Measurements from ENCODE around the gene PSAT1. TPM values are rescaled to one million over a fixed set of nuclear protein-coding genes. Genes with fewer than 3 reads are reported as not detected.

Gene PSAT1
- total RNA-seq, 1 experiment from 2014 or later, result 226 TPM

- no peaks in the 10 kb centered on the region for H3K9me2 ChIP-seq (ENCODE audit: insufficient read depth)
- BruUV-seq (replicated peaks), result no TSS peak
- H3K27ac ChIP-seq (ENCODE audit: low read depth, low read length), result no peak overlapping the region; the same call in 1 of the 2 replicates
- no peaks in the 10 kb centered on the region for H3K9me3 ChIP-seq (ENCODE audit: control insufficient read depth in 1 of 2, insufficient read depth in 1 of 2, low read depth in 1 of 2, low read length in 2 of 2)
- H3K9ac ChIP-seq (ENCODE audit: low read length), result peak overlapping the region; percentile 88
- no peak for DNase-seq (ENCODE audit: low read depth, low spot score)
- H2AFZ ChIP-seq (ENCODE audit: low read depth, low read length, poor library complexity, severe bottlenecking), result no peak overlapping the region
- peak overlapping the region; percentile 81 to 91 for H3K4me3 ChIP-seq (replicated peaks in 1 of 2; ENCODE audit: low read depth in 1 of 2, low read length in 2 of 2)
- ChIA-PET RAD21 (ENCODE audit: low non-redundant PET in 1 of 2, low total read pairs in 2 of 2, uncharacterized antibody in 2 of 2, unreplicated experiment in 2 of 2) (no interaction called here), CTCF (no interaction called here), POLR2A (interaction anchor here (0.8 to 1.6 kb wide), 2 partner anchors 17 to 61 kb away, joined by 3 to 6 read pairs; no protein-coding TSS in a partner anchor)
- no peaks in the 10 kb centered on the region for H3K27me3 ChIP-seq (ENCODE audit: insufficient read depth, low read length)
- TF ChIP-seq TCF7L2 (IDR thresholded peaks at IDR 0.05; ENCODE audit: borderline replicate concordance, extremely low read depth, insufficient read depth, insufficient read length), result no peak
- no peak for TF ChIP-seq JUND (IDR thresholded peaks at IDR 0.05)
- no peak for TF ChIP-seq REST (IDR thresholded peaks at IDR 0.05; ENCODE audit: low read depth)
- no peak for TF ChIP-seq ZFX (IDR thresholded peaks at IDR 0.05)
- TF ChIP-seq POLR2A (IDR thresholded peaks at IDR 0.05; ENCODE audit: borderline replicate concordance, extremely low read depth, insufficient read depth, insufficient read length), result no peak
- TF ChIP-seq EZH2phosphoT487 (IDR thresholded peaks at IDR 0.05; ENCODE audit: borderline replicate concordance), result no peak
- TF ChIP-seq, protein P1, sequence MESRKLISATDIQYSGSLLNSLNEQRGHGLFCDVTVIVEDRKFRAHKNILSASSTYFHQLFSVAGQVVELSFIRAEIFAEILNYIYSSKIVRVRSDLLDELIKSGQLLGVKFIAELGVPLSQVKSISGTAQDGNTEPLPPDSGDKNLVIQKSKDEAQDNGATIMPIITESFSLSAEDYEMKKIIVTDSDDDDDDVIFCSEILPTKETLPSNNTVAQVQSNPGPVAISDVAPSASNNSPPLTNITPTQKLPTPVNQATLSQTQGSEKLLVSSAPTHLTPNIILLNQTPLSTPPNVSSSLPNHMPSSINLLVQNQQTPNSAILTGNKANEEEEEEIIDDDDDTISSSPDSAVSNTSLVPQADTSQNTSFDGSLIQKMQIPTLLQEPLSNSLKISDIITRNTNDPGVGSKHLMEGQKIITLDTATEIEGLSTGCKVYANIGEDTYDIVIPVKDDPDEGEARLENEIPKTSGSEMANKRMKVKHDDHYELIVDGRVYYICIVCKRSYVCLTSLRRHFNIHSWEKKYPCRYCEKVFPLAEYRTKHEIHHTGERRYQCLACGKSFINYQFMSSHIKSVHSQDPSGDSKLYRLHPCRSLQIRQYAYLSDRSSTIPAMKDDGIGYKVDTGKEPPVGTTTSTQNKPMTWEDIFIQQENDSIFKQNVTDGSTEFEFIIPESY (IDR thresholded peaks at IDR 0.05; ENCODE audit: extremely low read depth, insufficient replicate concordance, low read length), result no peak
- no peak for TF ChIP-seq EGR1 (IDR thresholded peaks at IDR 0.05; ENCODE audit: low read depth)
- TF ChIP-seq, protein P2, sequence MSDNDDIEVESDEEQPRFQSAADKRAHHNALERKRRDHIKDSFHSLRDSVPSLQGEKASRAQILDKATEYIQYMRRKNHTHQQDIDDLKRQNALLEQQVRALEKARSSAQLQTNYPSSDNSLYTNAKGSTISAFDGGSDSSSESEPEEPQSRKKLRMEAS (IDR thresholded peaks at IDR 0.05), result no peak
- no peak for TF ChIP-seq POLR2AphosphoS5 (IDR thresholded peaks at IDR 0.05; ENCODE audit: low read depth, low read length)
- TF ChIP-seq, protein P3, sequence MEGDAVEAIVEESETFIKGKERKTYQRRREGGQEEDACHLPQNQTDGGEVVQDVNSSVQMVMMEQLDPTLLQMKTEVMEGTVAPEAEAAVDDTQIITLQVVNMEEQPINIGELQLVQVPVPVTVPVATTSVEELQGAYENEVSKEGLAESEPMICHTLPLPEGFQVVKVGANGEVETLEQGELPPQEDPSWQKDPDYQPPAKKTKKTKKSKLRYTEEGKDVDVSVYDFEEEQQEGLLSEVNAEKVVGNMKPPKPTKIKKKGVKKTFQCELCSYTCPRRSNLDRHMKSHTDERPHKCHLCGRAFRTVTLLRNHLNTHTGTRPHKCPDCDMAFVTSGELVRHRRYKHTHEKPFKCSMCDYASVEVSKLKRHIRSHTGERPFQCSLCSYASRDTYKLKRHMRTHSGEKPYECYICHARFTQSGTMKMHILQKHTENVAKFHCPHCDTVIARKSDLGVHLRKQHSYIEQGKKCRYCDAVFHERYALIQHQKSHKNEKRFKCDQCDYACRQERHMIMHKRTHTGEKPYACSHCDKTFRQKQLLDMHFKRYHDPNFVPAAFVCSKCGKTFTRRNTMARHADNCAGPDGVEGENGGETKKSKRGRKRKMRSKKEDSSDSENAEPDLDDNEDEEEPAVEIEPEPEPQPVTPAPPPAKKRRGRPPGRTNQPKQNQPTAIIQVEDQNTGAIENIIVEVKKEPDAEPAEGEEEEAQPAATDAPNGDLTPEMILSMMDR (IDR thresholded peaks at IDR 0.05 in 2 of 3, conservative IDR thresholded peaks at IDR 0.05 in 1 of 3; ENCODE audit: borderline replicate concordance in 1 of 3, insufficient read depth in 1 of 3, low read depth in 2 of 3, low read length in 2 of 3), result no peak
- intact Hi-C loops (cut with micrococcal nuclease), result no loop called here
- peaks cover 46% of the 10 kb centered on the region for H3K79me2 ChIP-seq (ENCODE audit: insufficient read depth, low read length)
- ATAC-seq, result no peak
- H3K36me3 ChIP-seq (ENCODE audit: control insufficient read depth in 1 of 2, insufficient read depth in 2 of 2, low read length in 2 of 2), result peaks cover 13 to 15% of the 10 kb centered on the region in 2 experiments; a peak in 3 of 4 replicates
- peak overlapping the region; percentile 93 for H3K4me2 ChIP-seq (ENCODE audit: low read length)
- H4K20me1 ChIP-seq (ENCODE audit: insufficient read depth), result no peaks in the 10 kb centered on the region
- H3K4me1 ChIP-seq (ENCODE audit: control insufficient read depth in 1 of 2, insufficient read depth in 2 of 2, low read length in 2 of 2), result peaks cover 17 to 21% of the 10 kb centered on the region in 2 experiments; a peak in 3 of 4 replicates
Measured at GRCh38 chr9:78298046-78298765, 1.3 kb downstream of the PSAT1 start.

Measured in HCT116 (cell line).